ENCODE results near the gene LDLRAD4. TPM values are rescaled to one million over a fixed set of nuclear protein-coding genes. Genes with fewer than 3 reads are reported as not detected.
"Not testable (repeated sequence)": the region's sequence is repeated elsewhere in the genome, so short reads cannot be mapped to it uniquely, and the experiment has no call there.

LDLRAD4 gene
- total RNA-seq, 1 donor, result under 0.01 TPM

- Histone ChIP-seq H2AFZ (ENCODE audit: low read length) (no peak overlapping the region), H3K27ac (ENCODE audit: low read depth, low read length) (no peak overlapping the region), H3K4me3 (ENCODE audit: insufficient read depth, low read length) (no peak overlapping the region), H3K4me1 (ENCODE audit: insufficient read depth, low read length) (no peaks in the 10 kb centered on the region), H3K4me2 (ENCODE audit: insufficient read depth, low read length) (no peak overlapping the region), H4K20me1 (ENCODE audit: insufficient read depth, low read length) (no peaks in the 10 kb centered on the region), H3K27me3 (ENCODE audit: insufficient read depth, low read length) (peaks cover 5% of the 10 kb centered on the region), H3K36me3 (ENCODE audit: insufficient read depth, low read length) (no peaks in the 10 kb centered on the region), H3K79me2 (ENCODE audit: insufficient read depth, low read length) (no peaks in the 10 kb centered on the region), H3K9me3 (ENCODE audit: low read depth, low read length) (no peaks in the 10 kb centered on the region)
- no peak for DNase-seq (ENCODE audit: insufficient read length, low spot score, missing footprints)
- no peak for TF ChIP-seq CTCF (IDR thresholded peaks at IDR 0.05; ENCODE audit: extremely low read depth, low read depth, low read length)
Observed at GRCh38 chr18:13339653-13340052, 121.1 kb downstream of the LDLRAD4 start.

- not testable (repeated sequence) for H3K79me2 ChIP-seq (ENCODE audit: insufficient read depth, low read length); H4K20me1 ChIP-seq (ENCODE audit: insufficient read depth, low read length)
Observed at GRCh38 chr18:13346449-13346848, 127.9 kb downstream of the LDLRAD4 start.

GRCh38 chr18:13353084-13353823 is 134.7 kb downstream of the LDLRAD4 start:
- DNase-seq (ENCODE audit: insufficient read length, low spot score, missing footprints), result no peak
- no peaks in the 10 kb centered on the region for H4K20me1 ChIP-seq (ENCODE audit: insufficient read depth, low read length)
- no peak overlapping the region for H3K4me3 ChIP-seq (ENCODE audit: insufficient read depth, low read length)
- H3K4me2 ChIP-seq (ENCODE audit: insufficient read depth, low read length), result no peak overlapping the region
- no peak overlapping the region for H2AFZ ChIP-seq (ENCODE audit: low read length)
- H3K27me3 ChIP-seq (ENCODE audit: insufficient read depth, low read length), result no peaks in the 10 kb centered on the region
- no peaks in the 10 kb centered on the region for H3K9me3 ChIP-seq (ENCODE audit: low read depth, low read length)
- no peaks in the 10 kb centered on the region for H3K4me1 ChIP-seq (ENCODE audit: insufficient read depth, low read length)
- no peak for TF ChIP-seq CTCF (IDR thresholded peaks at IDR 0.05; ENCODE audit: extremely low read depth, low read depth, low read length)
- H3K36me3 ChIP-seq (ENCODE audit: insufficient read depth, low read length), result no peaks in the 10 kb centered on the region
- no peaks in the 10 kb centered on the region for H3K79me2 ChIP-seq (ENCODE audit: insufficient read depth, low read length)
- no peak overlapping the region for H3K27ac ChIP-seq (ENCODE audit: low read depth, low read length)

More at GRCh38 chr18:13346449-13346848, 127.9 kb downstream of the LDLRAD4 start:
- H3K9me3 ChIP-seq (ENCODE audit: low read depth, low read length); H2AFZ ChIP-seq (ENCODE audit: low read length); DNase-seq (ENCODE audit: insufficient read length, low spot score, missing footprints); H3K27me3 ChIP-seq (ENCODE audit: insufficient read depth, low read length); H3K27ac ChIP-seq (ENCODE audit: low read depth, low read length); H3K4me1 ChIP-seq (ENCODE audit: insufficient read depth, low read length); H3K4me2 ChIP-seq (ENCODE audit: insufficient read depth, low read length); H3K36me3 ChIP-seq (ENCODE audit: insufficient read depth, low read length); H3K4me3 ChIP-seq (ENCODE audit: insufficient read depth, low read length): not testable (repeated sequence)

GRCh38 chr18:13354402-13354801 is 135.8 kb downstream of the LDLRAD4 start:
- Histone ChIP-seq H3K4me2 (ENCODE audit: insufficient read depth, low read length) (no peak overlapping the region), H3K4me3 (ENCODE audit: insufficient read depth, low read length) (no peak overlapping the region), H3K27me3 (ENCODE audit: insufficient read depth, low read length) (no peaks in the 10 kb centered on the region), H2AFZ (ENCODE audit: low read length) (no peak overlapping the region), H3K79me2 (ENCODE audit: insufficient read depth, low read length) (no peaks in the 10 kb centered on the region), H3K4me1 (ENCODE audit: insufficient read depth, low read length) (no peaks in the 10 kb centered on the region), H4K20me1 (ENCODE audit: insufficient read depth, low read length) (no peaks in the 10 kb centered on the region), H3K36me3 (ENCODE audit: insufficient read depth, low read length) (no peaks in the 10 kb centered on the region), H3K9me3 (ENCODE audit: low read depth, low read length) (no peaks in the 10 kb centered on the region), H3K27ac (ENCODE audit: low read depth, low read length) (no peak overlapping the region)
- no peak for DNase-seq (ENCODE audit: insufficient read length, low spot score, missing footprints)
- TF ChIP-seq CTCF (IDR thresholded peaks at IDR 0.05; ENCODE audit: extremely low read depth, low read depth, low read length), result no peak
